ENCODE results near the gene ITIH5.
"Not testable (repeated sequence)": the region's sequence is repeated elsewhere in the genome, so short reads cannot be mapped to it uniquely, and the experiment has no call there.

The ITIH5 gene

GRCh38 chr10:7666253-7667023, at the start of gene ITIH5:
ITIH5 (minus strand) TSS chr10:7666966; CDS start chr10:7666892, 74 bp downstream.
- no peak for DNase-seq (ENCODE audit: low read depth)

DNA sequence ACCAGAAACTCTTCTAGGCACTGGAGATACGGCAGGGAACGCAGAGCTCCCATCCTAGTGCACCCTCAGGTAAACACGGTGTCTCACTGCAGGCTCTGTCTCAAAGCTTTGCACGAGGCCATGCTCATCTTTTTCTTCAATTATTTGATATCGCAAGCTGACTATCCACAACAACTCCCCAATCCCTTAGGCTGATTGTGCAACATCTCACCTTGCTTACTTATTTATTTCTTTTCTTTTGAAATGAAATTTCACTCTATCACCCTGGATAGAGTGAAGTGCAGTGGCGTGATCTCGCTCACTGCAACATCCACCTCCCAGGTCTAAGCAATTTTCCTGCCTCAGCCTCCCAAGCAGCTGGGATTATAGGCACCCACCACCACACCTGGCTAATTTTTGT, 48.7 kb upstream of the ITIH5 start:
- DNase-seq (ENCODE audit: low read depth), result no peak

- not testable (repeated sequence) for DNase-seq (ENCODE audit: low read depth)
Measured at GRCh38 chr10:7711075-7711474, 44.3 kb upstream of the ITIH5 start.

- DNase-seq (ENCODE audit: low read depth), result no peak
Measured at GRCh38 chr10:7710446-7710845, 43.7 kb upstream of the ITIH5 start.

DNA sequence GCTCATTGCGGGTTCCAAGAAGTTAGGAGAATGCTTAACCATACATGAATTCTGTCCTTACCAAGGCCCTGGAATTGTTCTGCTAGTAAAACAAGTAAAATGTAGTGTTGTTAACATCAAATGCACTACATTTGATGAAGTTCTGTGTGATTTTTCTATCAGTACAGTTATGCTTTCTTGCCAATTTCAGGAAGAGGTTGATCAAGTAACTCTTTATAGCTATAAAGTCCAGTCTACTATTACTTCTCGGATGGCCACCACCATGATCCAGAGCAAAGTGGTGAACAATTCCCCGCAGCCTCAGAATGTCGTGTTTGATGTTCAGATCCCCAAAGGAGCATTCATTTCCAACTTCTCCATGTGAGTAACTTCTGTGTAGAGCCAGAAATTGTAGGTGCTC, 42.1 kb upstream of the ITIH5 start:
- no peak for DNase-seq (ENCODE audit: low read depth)

DNA sequence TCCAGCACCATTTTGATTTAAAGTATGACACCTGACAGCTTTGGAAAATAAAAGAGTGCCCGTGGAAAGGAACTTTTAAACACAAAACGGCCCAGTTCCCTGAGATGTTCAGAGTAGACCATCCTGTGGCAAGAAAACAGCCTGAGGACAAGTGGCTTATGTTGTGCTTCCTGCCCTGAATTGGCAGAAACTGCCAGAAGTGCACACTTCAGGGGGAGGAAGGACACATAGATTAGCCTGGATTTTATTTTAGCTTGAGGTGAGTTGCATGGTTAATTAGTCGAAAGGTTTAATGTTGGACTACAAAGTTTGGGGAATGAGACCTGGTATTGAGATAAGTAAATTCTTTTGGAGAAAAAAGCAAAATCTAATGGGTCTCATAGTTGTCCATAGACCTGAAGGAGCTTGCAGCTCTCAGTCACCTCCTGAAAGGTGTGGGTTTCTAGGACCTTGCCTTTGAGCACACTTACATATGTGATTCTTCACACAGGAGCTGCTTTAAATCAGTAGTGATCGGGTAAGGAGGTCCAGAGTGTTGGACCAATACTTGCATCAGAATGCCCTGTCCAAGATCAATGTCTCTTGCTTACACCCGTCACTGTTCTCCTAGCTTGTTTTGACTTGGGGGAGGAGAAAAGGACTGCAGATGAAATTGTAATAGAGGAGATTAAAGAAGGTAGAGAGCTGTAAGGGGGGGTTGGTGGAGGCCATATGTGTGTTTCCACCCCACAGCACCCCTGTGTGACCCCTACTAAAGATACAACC, 41.3 kb upstream of the ITIH5 start:
- DNase-seq (ENCODE audit: low read depth), result no peak

DNA sequence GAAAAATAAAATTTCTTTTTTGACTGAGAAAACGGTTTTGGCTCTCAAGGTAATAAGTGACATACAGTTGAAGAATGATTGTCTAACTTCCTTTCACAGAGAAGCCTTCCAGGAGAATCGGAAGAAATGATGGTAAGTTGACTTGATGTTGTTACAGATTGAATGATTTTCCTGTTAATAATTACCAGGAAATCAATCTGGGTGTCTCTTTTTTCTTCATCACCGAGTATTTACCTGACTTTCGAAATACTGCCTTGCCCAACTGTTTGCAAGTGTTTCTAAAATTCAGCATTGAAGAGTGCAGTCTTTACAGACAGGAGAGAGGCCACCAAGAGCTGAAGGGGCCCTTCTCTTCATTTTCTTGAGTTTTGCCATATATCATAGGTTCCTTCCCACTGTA, 40.3 kb upstream of the ITIH5 start:
- DNase-seq (ENCODE audit: low read depth), result no peak

DNA sequence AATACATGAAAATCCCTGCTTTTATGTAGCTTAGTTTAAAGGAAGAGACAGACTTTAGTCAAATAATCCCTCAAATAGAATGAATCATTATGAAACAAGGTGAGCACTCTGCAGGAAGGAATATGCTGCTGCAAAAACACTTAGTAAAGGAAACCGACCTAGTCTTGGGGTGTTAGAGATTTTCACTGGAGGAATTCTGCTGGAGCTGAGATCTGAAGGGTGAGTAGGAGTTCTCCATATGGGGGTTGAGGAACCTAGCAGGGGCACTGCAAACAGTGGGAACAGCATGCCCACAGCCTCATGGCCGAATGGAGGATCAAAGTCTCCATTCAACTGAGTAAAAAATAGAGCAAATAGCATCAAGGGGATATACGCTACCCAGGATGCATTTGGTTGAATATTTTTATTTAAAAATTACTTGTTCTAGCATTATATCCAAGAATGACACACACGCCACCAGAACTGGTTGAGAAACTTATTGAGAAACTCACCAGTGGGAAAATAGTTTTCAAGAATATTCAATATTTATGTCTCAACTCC, 39.8 kb upstream of the ITIH5 start:
- no peak for DNase-seq (ENCODE audit: low read depth)

DNA sequence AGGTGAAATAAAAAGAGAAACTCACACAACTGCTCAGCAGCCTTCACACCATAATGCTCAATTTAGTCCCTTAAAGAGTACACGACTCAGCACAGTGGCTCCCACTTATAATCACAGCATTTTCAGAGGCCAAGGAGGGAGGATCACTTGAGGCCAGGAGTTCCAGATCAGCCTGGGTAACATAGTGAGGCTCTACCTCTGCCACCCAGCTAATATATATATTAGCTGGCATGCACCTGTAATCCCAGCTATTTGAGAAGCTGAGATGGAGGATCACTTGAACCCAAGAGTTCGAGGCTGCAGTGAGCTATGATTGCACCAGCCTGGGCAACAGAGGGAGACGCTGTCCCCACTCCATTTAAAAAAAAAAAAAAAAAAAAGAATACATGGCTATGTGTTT, 38.6 kb upstream of the ITIH5 start:
- DNase-seq (ENCODE audit: low read depth), result no peak

DNA sequence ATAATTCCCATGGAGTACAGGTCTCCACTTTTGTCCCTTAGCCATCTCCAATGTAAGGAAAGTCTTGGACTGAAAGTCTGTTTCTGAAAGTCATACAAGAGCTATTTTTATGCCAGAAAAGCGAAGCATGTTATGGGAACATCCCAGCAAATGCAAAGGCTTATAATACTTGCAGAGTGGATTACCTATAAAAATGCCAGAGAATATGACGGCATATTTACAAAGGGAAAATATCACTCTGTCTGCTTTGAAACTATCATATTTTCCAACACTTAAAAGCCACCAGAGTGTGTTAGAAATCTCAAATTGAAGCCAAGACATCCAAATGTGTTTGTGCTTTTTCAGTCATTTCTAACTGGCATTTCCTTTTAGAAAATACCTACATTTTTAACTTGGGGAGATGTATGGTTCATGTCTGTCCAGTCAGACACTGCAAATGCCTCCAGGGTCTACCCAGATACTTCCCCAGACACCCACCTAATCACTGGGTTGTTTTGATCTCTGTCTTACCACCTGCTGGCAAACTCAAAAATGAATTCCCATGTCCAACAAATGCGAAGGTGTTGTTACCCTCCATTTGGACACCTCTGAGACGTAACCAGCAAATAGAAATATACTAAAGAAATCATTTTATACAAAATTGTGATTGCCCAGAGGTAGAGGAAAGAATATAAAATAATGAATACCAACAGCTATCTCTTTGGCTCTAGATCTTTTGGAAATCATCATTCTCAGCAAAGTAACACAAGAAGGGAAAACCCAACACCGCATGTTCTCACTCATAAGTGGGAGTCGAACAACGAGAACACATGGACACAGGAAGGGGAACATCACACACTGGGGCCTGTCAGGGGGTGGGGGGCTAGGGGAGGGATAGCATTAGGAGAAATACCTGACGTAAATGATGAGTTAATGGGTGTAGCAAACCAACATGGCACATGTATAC, 37.6 kb upstream of the ITIH5 start:
- no peak for DNase-seq (ENCODE audit: low read depth)

- no peak for DNase-seq (ENCODE audit: low read depth)
Measured at GRCh38 chr10:7703140-7703539, 36.4 kb upstream of the ITIH5 start, which contains the start of gene ITIH2. ITIH2 (plus strand) TSS chr10:7703316; CDS start chr10:7703435, 119 bp downstream.

DNA sequence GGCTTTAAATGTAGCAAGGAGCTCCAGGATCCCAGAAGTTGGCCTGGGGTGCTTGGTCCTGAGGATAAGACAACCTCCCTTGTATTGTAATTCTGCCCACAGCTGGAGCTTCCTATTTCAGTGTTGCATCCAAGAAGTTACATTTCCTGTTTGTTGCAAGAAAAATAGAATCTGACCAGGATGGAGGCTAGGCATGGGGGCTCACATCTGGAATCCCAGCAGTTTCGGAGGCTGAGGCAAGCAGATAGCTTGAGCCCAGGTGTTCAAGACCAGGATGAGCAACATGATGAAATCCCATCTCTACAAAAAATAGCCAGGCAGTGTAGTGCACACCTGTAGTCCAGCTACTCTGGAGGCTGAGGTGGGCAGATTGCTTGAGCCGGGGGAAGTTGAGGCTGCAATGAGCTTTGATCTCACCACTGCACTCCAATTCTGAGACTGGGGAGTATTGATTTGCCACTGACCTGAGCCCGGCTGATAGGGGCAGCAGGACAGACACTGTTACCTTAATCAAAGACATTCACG, 35.6 kb upstream of the ITIH5 start:
- DNase-seq (ENCODE audit: low read depth), result no peak

- no peak for DNase-seq (ENCODE audit: low read depth)
Measured at GRCh38 chr10:7701158-7701742, 34.5 kb upstream of the ITIH5 start.

DNA sequence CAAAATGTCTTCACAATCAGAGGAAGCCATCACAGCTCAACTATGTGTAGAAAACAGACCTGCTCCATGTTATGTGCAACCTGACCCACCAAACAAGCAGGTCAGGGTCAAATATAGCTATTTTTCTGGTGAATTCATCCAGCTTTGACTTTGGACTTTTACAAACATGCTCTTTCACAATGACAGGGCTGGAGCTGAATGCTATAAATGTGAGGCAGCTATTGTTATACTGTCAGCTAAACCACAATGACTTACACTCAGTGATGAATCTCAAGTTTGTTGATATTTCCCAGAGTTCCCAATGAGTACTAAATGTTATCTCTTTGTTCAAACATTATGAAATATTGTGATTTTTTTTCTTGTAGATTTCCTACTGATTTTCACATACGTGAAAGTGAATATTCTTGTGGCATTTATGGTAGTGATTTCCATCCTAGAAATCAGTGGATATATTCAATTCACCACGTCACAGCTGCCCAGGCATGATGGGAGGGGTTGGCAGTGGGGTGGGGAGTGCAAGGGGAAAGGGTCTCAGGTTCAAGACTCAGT, 33.9 kb upstream of the ITIH5 start:
- no peak for DNase-seq (ENCODE audit: low read depth)

DNA sequence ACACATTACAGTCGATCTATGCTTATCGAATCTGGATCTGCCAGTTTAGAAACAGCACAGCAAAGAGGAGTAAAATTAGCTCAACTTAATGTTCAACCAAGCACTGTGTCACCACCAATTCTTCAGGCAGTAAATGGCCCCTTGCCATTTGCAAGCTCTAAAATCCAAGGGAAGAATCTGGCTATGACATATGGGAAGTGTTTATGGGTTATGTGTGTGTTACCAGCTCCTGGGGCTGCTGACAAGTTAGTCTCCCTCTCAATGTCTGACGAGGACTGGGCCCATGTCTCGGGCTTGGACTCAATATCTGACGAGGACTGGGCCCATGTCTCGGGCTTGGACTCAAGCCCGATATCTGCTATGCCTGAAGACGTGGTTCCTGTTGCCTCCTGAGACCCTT, 30.7 kb upstream of the ITIH5 start:
- no peak for DNase-seq (ENCODE audit: low read depth)

DNA sequence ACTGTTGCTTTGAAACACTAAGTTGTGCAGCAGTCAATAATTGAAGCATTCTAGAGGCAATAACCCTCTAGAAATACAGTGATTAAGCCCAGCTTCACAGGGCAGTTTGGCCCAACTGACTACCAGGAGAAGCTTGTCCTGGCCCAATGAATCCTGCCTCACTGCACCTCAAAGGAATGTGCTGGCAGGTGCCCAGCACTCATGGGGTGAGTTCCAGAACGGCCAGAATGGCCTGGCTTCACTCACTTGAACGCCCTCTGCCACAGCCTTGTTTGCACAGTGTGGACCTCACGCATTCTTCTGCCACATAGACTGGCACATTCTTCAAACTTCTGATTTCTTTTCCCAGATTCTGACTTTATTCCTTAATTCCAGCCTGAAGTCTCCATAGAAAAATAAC, 29.8 kb upstream of the ITIH5 start:
- DNase-seq (ENCODE audit: low read depth), result no peak

GRCh38 chr10:7693194-7693593, 26.4 kb upstream of the ITIH5 start:
- not testable (repeated sequence) for DNase-seq (ENCODE audit: low read depth)

GRCh38 chr10:7692368-7692767, 25.6 kb upstream of the ITIH5 start:
- DNase-seq (ENCODE audit: low read depth), result not testable (repeated sequence)

GRCh38 chr10:7690885-7691597, 24.3 kb upstream of the ITIH5 start:
- not testable (repeated sequence) for DNase-seq (ENCODE audit: low read depth)

- no peak for DNase-seq (ENCODE audit: low read depth)
Measured at GRCh38 chr10:7689591-7689990, 22.8 kb upstream of the ITIH5 start.
